Epithelial cell of proximal tubule (primary cell): Measurements from ENCODE around the gene SIRT4. TPM values are rescaled to one million over a fixed set of nuclear protein-coding genes. Genes with fewer than 3 reads are reported as not detected.

ENCODE experiments used
- DNase-seq: peaks from one replicate; pipeline ENCODE4 v3.0.0-alpha.2; 2011; ENCODE audit warnings: low read depth
- H3K4me3 ChIP-seq: 2 replicates; pipeline ENCODE4 v1.5.1; 2011; ENCODE audit warnings: low read depth, mild to moderate bottlenecking, low read length
- total RNA-seq: library from RNA; depleted of rRNA; stranded (reverse); fragments of >200 nt; gene quantifications from 2 replicates; pipeline ENCODE4 v1.2.3, GENCODE V29; 2015
- TF ChIP-seq, protein P1 (sequence below): conservative IDR thresholded peaks from 2 replicates; pipeline ENCODE4 v1.5.1; 2012; ENCODE audit warnings: low read depth, mild to moderate bottlenecking, low read length

SIRT4 gene
- total RNA-seq, 1 donor from 2014 or later, result 0.35 TPM

DNA sequence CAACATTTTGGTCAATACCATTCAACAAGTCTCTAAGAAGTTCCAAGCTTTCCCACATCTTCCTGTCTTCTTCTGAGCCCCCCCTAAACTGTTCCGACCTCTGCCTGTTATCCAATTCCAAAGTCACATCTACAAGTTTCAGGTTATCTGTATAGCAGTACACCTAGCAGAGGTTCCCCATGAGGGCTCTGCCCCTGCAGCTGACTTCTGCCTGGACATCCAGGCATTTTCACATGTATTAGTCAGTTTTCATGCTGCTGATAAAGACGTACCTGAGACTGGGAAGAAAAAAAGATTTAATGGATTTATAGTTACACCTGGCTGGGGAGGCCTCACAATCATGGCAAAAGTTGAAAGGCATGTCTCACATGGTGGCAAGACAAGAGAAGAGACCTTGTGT, 35.6 kb downstream of the SIRT4 start:
- TF ChIP-seq, protein P1, sequence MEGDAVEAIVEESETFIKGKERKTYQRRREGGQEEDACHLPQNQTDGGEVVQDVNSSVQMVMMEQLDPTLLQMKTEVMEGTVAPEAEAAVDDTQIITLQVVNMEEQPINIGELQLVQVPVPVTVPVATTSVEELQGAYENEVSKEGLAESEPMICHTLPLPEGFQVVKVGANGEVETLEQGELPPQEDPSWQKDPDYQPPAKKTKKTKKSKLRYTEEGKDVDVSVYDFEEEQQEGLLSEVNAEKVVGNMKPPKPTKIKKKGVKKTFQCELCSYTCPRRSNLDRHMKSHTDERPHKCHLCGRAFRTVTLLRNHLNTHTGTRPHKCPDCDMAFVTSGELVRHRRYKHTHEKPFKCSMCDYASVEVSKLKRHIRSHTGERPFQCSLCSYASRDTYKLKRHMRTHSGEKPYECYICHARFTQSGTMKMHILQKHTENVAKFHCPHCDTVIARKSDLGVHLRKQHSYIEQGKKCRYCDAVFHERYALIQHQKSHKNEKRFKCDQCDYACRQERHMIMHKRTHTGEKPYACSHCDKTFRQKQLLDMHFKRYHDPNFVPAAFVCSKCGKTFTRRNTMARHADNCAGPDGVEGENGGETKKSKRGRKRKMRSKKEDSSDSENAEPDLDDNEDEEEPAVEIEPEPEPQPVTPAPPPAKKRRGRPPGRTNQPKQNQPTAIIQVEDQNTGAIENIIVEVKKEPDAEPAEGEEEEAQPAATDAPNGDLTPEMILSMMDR, result no peak
- no peak overlapping the region for H3K4me3 ChIP-seq
- no peak for DNase-seq

DNA sequence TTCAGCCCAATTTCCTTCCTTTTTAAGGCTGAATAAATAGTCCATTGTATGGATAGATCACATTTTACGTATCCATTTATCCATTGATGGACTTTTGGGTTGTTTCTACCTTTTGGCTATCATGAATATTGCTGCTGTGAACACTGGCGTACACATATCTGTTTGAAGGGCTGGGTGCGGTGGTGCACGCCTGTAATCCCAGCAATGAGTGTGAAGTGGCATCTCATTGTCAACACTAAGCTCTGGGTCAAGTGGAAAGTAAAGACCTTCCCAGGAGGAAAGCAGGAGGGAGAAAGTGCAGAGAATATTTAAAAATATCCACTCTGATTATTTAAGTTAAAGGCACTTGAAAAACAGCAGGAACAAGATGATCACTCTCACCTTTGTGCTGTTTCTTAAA, 37.1 kb downstream of the SIRT4 start:
- H3K4me3 ChIP-seq, result no peak overlapping the region
- TF ChIP-seq, protein P1, result no peak
- DNase-seq, result no peak

DNA sequence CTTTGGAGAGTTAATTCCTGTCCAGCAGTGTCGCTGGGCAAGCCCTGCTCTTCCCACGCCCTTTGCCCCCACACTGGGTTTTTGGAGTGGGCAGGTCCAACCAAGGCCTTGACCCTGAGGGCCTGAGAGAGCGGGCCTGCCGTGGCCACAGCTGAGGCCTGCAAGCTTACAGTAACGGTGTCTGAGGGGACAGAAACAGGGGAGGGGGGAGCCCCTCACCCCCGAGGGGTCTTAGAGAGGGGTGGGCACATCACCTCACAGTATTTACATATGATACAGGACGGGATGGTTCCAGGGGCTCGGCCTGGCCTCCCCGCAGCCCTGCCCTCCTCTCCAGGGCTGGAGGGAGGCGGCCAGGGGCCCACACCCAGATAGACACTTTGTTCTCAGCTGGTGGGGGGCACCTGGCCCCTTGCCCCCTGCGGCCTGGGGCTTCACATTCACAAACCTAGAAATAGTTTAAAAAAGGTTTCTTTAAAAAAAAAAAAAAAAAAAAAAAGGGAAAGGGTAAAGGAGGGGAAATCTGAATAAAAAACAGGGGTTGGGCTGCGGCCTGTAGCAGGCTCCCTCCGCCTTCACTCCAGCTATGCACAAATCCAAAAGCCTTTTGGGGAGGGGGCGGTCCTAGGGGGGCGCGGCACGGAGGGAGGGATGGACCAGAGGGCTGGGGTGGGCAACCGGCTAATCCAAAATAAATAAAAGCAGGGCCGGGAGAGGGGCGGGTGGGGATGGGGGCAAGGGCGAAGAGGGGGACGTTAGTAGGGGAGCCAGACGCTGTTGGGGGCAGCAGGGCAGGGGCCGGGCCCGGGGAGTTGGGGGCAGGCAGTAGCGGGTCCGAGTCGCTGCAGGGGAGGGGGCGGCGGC, 40.3 kb downstream of the SIRT4 start:
- DNase-seq, result no peak
- TF ChIP-seq, protein P1, result no peak
- H3K4me3 ChIP-seq, result no peak overlapping the region

DNA sequence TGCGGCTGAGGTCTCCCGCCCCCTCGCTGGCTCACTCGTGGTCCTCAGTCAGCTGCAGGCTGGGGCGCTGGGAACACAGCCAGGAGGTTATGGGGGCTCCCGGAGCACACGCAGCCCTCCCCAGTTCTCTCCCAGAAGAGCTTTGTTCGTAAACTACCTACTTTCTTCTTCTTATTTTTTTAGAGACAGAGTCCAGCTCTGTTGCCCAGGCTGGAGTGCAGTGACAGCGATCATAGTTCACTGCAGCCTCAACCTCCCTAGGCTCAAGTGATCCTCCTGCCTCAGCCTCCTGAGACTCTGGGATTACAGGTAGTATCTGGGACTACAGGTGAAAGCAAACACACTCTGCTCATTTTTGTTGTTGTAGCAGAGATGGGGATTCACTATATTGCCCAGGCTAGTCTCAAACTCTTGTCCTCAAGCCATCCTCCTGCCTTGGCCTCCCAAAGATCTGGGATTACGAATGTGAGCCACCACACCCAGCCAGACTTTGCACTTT, 41.0 kb downstream of the SIRT4 start:
- DNase-seq, result no peak
- H3K4me3 ChIP-seq, result no peak overlapping the region
- TF ChIP-seq, protein P1, result no peak

DNA sequence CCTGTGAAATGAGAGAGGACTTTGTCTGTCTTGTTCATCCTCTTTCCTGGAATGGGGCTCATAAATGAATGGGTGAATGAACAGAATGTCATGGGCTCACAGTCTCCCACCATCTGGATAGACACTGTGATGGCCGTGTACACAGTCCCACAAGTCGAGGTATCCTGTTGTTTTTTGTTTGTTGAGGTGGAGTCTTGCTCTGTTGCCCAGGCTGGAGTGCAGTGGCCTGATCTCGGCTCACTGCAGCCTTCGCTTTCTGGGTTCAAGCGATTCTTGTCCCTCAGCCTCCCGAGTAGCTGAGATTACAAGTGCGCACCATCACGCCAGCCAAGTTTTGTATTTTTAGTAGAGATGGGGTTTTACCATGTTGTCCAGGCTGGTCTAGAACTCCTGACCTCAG, 41.6 kb downstream of the SIRT4 start:
- TF ChIP-seq, protein P1, result no peak
- DNase-seq, result no peak
- H3K4me3 ChIP-seq, result no peak overlapping the region

DNA sequence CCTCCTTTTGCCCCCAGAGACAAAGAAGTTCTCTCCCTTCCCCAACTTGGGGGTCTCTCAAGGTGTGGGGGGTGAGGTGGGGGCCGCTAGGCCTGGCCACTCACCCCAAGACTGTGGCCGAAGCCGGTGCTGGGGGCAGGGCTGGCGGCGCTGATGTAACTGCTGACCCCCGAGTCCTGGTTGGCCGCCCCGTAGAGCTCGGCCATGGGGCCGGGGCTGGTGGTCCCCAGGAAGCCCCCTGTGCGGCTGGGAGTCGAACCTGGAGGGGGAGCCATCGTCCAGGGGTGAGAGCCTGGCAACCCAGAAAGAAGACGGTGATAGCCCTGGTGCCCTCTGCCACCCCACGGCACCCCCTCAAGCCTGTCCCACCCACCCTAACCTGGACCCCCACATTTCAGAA, 43.9 kb downstream of the SIRT4 start:
- DNase-seq, result no peak
- TF ChIP-seq, protein P1, result no peak
- no peak overlapping the region for H3K4me3 ChIP-seq

DNA sequence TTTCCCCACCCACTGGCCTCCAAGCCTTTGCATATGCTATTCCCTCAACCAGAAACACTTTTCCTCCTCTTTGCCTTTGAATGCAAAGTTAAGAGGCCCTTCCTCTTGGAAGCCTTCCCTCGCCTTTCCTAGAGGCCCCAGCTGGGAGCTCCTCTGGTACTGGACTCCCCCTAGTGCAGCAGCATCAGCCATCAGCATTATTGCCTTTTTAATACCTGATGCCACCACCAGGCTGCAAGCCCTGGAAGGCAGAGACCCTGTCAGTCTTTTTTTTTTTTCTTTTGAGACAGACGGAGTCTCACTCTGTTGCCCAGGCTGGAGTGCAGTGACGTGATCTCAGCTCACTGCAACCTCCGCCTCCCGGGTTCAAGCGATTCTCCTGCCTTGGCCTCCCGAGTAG, 44.6 kb downstream of the SIRT4 start:
- no peak for DNase-seq
- no peak overlapping the region for H3K4me3 ChIP-seq
- TF ChIP-seq, protein P1, result no peak
